Tongue (tissue), 2 donors: ENCODE data around the gene ZNF629. TPM values are rescaled to one million over a fixed set of nuclear protein-coding genes. Genes with fewer than 3 reads are reported as not detected.

Source experiments
- DNase-seq: peaks from one replicate; pipeline ENCODE4 v3.0.0-alpha.2; 2015
- total RNA-seq: library from RNA; depleted of rRNA; stranded (reverse); fragments of >200 nt; gene quantifications from one replicate; pipeline ENCODE4 v1.2.3, GENCODE V29; 2014

ZNF629 gene
- total RNA-seq, 1 donor from 2014 or later, result 10.8 TPM

- peak; percentile 28 for DNase-seq
These were observed 38.2 kb downstream of the ZNF629 start for GRCh38 chr16:30748634-30749445.

- peak; percentile 100 for DNase-seq
These were observed 39.0 kb downstream of the ZNF629 start, which contains the start of gene PHKG2 for GRCh38 chr16:30747799-30748633. PHKG2 (plus strand) TSS chr16:30748425; CDS start chr16:30748821, 396 bp downstream.

GRCh38 chr16:30747331-30747730, 39.7 kb downstream of the ZNF629 start:
- no peak for DNase-seq

- no peak for DNase-seq
These were observed 40.3 kb downstream of the ZNF629 start for GRCh38 chr16:30746638-30747175.

- no peak for DNase-seq
These were observed 41.9 kb downstream of the ZNF629 start for GRCh38 chr16:30745082-30745481.

- DNase-seq, result no peak
These were observed 42.8 kb downstream of the ZNF629 start for GRCh38 chr16:30744183-30744582.

- no peak for DNase-seq
These were observed 43.3 kb downstream of the ZNF629 start for GRCh38 chr16:30743716-30744115.

- peak; percentile 26 for DNase-seq
These were observed 45.5 kb downstream of the ZNF629 start for GRCh38 chr16:30741461-30741914.

- peak; percentile 66 for DNase-seq
These were observed 46.4 kb downstream of the ZNF629 start for GRCh38 chr16:30740364-30741251.

GRCh38 chr16:30738984-30739951, 47.7 kb downstream of the ZNF629 start:
- no peak for DNase-seq

- DNase-seq, result no peak
These were observed 49.0 kb downstream of the ZNF629 start for GRCh38 chr16:30737794-30738648.

- no peak for DNase-seq
These were observed 49.8 kb downstream of the ZNF629 start for GRCh38 chr16:30736995-30737793.

- no peak for DNase-seq
These were observed 55.6 kb downstream of the ZNF629 start for GRCh38 chr16:30731411-30731810.

- no peak for DNase-seq
These were observed 57.9 kb downstream of the ZNF629 start for GRCh38 chr16:30728899-30729672.
